Panc1 (cell line): ENCODE measurements around the gene GCK. TPM values are rescaled to one million over a fixed set of nuclear protein-coding genes. Genes with fewer than 3 reads are reported as not detected.

ENCODE experiments used
- ATAC-seq: fragments of 200-7000 bp; cut with Tn5 transposase; 2 replicates; pipeline ENCODE4 v1.9.1; 2020; ENCODE audit warnings: mild to moderate bottlenecking, moderate library complexity
- BruUV-seq: library from RNA; stranded (reverse); fragments of 400-500 nt; replicated peaks from 2 replicates; lab custom pipeline; 2021; lab: Mats Ljungman, UMichigan
- CTCF ChIA-PET: fragments of 300-600 bp; sonication (Branson Sonifier 250); formaldehyde crosslinking; loops from one replicate; lab custom pipeline; 2022; ENCODE audit warnings: antibody characterized with exemption; lab: Charles Lee
- POLR2A ChIA-PET: fragments of 300-600 bp; sonication (Branson Sonifier 250); formaldehyde crosslinking; loops from one replicate; lab custom pipeline; 2022; ENCODE audit warnings: antibody characterized with exemption; lab: Charles Lee
- DNase-seq: peaks from one replicate; pipeline ENCODE4 v3.0.0-alpha.2; 2010; ENCODE audit warnings: low read depth, low spot score
- H3K27ac ChIP-seq: 2 replicates; pipeline ENCODE4 v1.5.1; 2011; ENCODE audit warnings: mild to moderate bottlenecking, low read length, inconsistent platforms
- H3K27me3 ChIP-seq: fragments of 200-500 bp; sonication (Bioruptor generic); 2 replicates; pipeline ENCODE4 v1.6.0; 2014; ENCODE audit warnings: low read length, inconsistent platforms; ENCODE audit not compliant: control insufficient read depth, insufficient read depth
- H3K36me3 ChIP-seq: fragments of 200-500 bp; sonication (Bioruptor generic); 2 replicates; pipeline ENCODE4 v1.5.1; 2014; ENCODE audit warnings: inconsistent platforms, mild to moderate bottlenecking, low read length, moderate library complexity; ENCODE audit not compliant: control insufficient read depth, insufficient read depth
- H3K4me1 ChIP-seq: 2 replicates; pipeline ENCODE4 v1.5.1; 2011; ENCODE audit warnings: inconsistent platforms, mild to moderate bottlenecking, low read length, moderate library complexity; ENCODE audit not compliant: control insufficient read depth, insufficient read depth
- H3K4me3 ChIP-seq, 2 experiments: 2 replicates each; pipeline ENCODE4 v1.5.1; 2011 to 2012; ENCODE audit warnings: low read depth in 2 of 2, low read length in 2 of 2, mild to moderate bottlenecking in 2 of 2, inconsistent platforms in 1 of 2, moderate library complexity in 1 of 2
- H3K9me3 ChIP-seq: fragments of 200-500 bp; sonication (Bioruptor generic); 2 replicates; pipeline ENCODE4 v1.5.1; 2014; ENCODE audit warnings: low read depth, mild to moderate bottlenecking, inconsistent platforms, low read length, moderate library complexity; ENCODE audit not compliant: control insufficient read depth, insufficient read depth
- CTCF ChIP-seq: fragments of 450-650 bp; IDR thresholded peaks from 2 replicates; pipeline ENCODE4 v1.5.1; 2017; ENCODE audit warnings: mild to moderate bottlenecking
- POLR2AphosphoS5 ChIP-seq: IDR thresholded peaks from 2 replicates; pipeline ENCODE4 v1.6.1; 2012; ENCODE audit warnings: mild to moderate bottlenecking, low read depth, low read length, moderate library complexity
- REST ChIP-seq, 2 experiments: IDR thresholded peaks; 2 replicates each; pipeline ENCODE4 v1.6.1; 2011 to 2012; ENCODE audit warnings: low read depth in 2 of 2, control low read depth in 1 of 2, low read length in 1 of 2, mild to moderate bottlenecking in 1 of 2, moderate library complexity in 1 of 2; ENCODE audit not compliant: insufficient read depth in 1 of 2
- SIN3A ChIP-seq: IDR thresholded peaks from 2 replicates; pipeline ENCODE4 v1.6.1; 2012; ENCODE audit warnings: low read depth, mild to moderate bottlenecking, low read length, moderate library complexity, borderline replicate concordance; ENCODE audit not compliant: insufficient read depth
- TCF7L2 ChIP-seq: IDR thresholded peaks from 2 replicates; pipeline ENCODE4 v1.6.1; 2011; ENCODE audit warnings: mild to moderate bottlenecking, low read depth, low read length, inconsistent platforms
- in situ Hi-C: cut with HindIII; loops from 2 replicates; pipeline ENCODE4 v1.10.0; 2016; ENCODE audit warnings: low sequenced_read_pairs, low pct_unique_long_range_greater_than_20kb
- intact Hi-C: fragments of 100-400 bp; cut with micrococcal nuclease; formaldehyde crosslinking; loops from one replicate; pipeline ENCODE4 v1.10.0; 2022; ENCODE audit not compliant: unreplicated experiment
- total RNA-seq: library from RNA; stranded (reverse); gene quantifications from one replicate; pipeline ENCODE4 v1.2.1, GENCODE V29; 2021; ENCODE audit not compliant: unreplicated experiment

Gene GCK
- total RNA-seq, 1 experiment from 2014 or later = 0.36 TPM

GRCh38 chr7:44156453-44157010 lies 32.7 kb downstream of the GCK start:
- H3K9me3 ChIP-seq = no peaks in the 10 kb centered on the region
- TF ChIP-seq CTCF (no peak), REST (IDR thresholded peaks at IDR 0.05; ENCODE audit: insufficient read depth in 1 of 2, low read depth in 2 of 2, low read length in 1 of 2) (no peak), SIN3A (no peak), POLR2AphosphoS5 (no peak), TCF7L2 (no peak)
- in situ Hi-C loops (no loop called here), intact Hi-C loops (no loop called here)
- no TSS peak for BruUV-seq
- POLR2A ChIA-PET = interaction anchor here (0.6 kb wide), 1 partner anchor 422 kb away, joined by 7 read pairs; no protein-coding TSS in a partner anchor
- no peak for DNase-seq
- ATAC-seq = no peak
- H3K27me3 ChIP-seq = no peaks in the 10 kb centered on the region
- H3K27ac ChIP-seq = no peak overlapping the region
- no peak overlapping the region for H3K4me3 ChIP-seq
- no peaks in the 10 kb centered on the region for H3K36me3 ChIP-seq
- 0 out of 2 replicates have a peak, but pooled peaks cover 4% of the 10 kb centered on the region for H3K4me1 ChIP-seq
- CTCF ChIA-PET = no interaction called here

- ATAC-seq = no peak
- no TSS peak for BruUV-seq
- TF ChIP-seq POLR2AphosphoS5 = no peak
- TF ChIP-seq REST (IDR thresholded peaks at IDR 0.05; ENCODE audit: insufficient read depth in 1 of 2, low read depth in 2 of 2, low read length in 1 of 2) = no peak
- no peak for TF ChIP-seq CTCF
- no peak for TF ChIP-seq SIN3A
- TF ChIP-seq TCF7L2 = no peak
- Histone ChIP-seq H3K4me1 (0 out of 2 replicates have a peak, but pooled peaks cover 4% of the 10 kb centered on the region), H3K27me3 (no peaks in the 10 kb centered on the region), H3K27ac (no peak overlapping the region), H3K36me3 (no peaks in the 10 kb centered on the region), H3K4me3 (no peak overlapping the region), H3K9me3 (no peaks in the 10 kb centered on the region)
- intact Hi-C loops = no loop called here
- in situ Hi-C loops = no loop called here
- no peak for DNase-seq
- CTCF ChIA-PET = no interaction called here
- POLR2A ChIA-PET = no interaction called here
These were observed 33.8 kb downstream of the GCK start for GRCh38 chr7:44155191-44156185.
